HG02884 (cell line): ENCODE data around the gene GNAI3.
"Not testable (repeated sequence)": the region's sequence is repeated elsewhere in the genome, so short reads cannot be mapped to it uniquely, and the experiment has no call there.

ENCODE experiments used
- ATAC-seq: cut with Tn5 transposase; IDR thresholded peaks from one replicate; pipeline ENCODE4 v1.9.1; 2021; ENCODE audit warnings: mild to moderate bottlenecking, moderate library complexity; ENCODE audit not compliant: unreplicated experiment

GNAI3 gene

GRCh38 chr1:109657395-109657794 is 109.0 kb downstream of the GNAI3 start:
- no peak for ATAC-seq

DNA sequence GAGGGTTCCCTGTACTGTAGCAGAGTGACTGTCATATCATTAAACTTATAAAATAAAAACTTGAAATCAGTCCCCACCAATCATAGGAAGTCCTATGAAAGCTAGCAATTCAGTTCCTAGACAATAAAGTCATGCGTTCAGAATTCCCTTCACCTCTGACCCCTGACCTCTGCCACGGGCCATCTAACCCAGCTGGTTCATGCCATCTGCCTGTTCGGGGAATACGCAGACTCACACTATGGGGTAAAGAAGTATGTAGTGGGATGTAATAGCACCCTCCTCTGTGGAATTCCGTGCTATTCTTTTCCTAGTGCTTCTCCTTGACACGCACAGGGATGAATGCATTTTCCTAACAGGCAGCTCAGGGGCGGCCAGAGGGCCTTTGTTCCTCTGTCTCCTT is 109.6 kb downstream of the GNAI3 start:
- ATAC-seq, result no peak

DNA sequence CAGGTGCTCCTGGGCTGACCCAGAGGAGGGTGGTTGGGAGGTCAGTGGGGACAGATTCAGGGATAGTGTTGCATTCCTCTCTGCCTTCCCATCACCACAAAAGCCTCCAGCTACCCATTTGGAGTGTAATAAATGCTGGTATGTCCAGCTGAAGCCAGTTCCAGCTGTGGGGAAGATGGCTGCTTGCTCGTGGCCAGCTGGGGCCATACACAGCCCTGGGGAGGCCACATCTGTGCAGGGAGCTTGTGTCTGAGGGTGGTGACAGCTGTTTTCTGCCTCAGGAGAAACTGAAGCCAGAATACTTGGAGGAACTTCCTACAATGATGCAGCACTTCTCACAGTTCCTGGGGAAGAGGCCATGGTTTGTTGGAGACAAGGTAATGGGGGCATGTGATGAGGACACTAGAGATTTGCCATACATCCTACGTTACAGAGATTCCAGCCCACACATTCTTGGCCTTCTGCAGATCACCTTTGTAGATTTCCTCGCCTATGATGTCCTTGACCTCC is 110.2 kb downstream of the GNAI3 start:
- ATAC-seq, result no peak

DNA sequence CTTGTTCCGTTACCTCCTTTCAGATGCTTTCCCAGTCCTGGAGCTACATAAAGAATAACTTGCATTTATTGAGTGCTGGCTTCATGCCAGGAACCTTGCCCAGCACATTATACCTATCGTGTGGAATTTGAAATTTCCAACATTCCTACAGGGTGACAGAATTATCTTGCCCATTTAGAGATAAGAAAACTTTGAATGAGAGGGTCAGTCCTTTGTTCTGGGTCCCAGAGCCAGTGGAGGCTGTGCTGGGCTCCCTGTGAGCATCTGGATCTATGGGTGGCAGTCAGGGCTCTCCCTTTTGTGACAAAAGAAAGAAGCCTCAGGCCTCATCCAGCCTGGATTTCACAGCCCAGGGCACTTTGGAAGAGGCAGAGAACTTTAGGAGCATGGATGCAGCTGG is 110.7 kb downstream of the GNAI3 start:
- no peak for ATAC-seq

DNA sequence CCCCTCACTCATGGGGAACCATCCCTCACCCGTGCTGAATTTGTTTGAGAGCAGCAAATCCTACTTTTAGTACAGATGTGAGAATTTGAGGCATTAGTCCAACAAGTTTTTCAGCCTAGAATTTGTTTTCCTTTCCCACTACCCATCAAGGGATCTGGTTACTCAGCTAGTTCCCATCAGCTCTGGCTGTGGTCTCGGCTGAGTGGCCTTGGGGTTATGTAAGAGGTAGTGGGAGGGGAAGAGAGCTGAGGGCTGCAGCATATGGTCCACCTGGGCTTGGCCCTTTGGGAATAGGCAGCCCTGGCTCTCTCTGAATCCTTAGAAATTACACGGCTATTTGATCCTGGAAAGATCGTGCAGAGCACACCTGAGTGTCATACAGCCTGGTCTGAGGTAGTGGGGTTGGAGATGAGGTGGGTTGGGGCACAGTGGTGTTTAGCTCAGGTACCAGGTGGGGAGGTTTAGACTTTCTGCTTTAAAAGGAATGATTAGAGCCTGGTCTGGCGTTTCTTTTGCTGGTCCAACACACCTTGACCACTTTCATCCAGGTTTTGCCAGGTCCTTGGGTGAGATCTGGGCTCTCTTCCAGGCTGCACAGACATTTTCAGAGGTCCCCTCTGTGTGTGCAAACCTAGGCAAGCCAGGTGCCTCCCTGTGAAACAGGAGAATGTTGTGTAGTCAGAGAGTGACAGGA is 111.7 kb downstream of the GNAI3 start:
- ATAC-seq, result no peak

DNA sequence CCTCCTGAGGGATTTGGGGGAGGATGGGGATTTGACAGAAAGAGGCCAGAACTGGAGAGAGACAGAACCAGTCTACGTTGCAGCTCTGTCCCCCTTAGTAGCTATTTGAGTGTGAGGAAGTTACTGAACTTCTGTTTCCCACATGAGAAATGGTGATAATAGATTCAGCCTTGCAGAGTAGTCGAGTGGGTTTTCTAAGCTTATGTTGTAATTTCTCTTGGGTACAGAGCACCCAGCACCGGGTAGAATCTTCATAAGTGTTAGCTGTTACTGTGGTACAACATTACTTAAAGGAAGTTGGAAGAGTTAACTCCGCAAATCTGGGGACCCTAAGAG is 112.2 kb downstream of the GNAI3 start:
- not testable (repeated sequence) for ATAC-seq

GRCh38 chr1:109661391-109661790 is 113.0 kb downstream of the GNAI3 start:
- ATAC-seq, result no peak

GRCh38 chr1:109664671-109665070 is 116.3 kb downstream of the GNAI3 start:
- ATAC-seq, result no peak

GRCh38 chr1:109667452-109668122 is 119.2 kb downstream of the GNAI3 start, which contains the start of gene GSTM2:
Gene GSTM2, plus strand, starts transcription at chr1:109668057. Its CDS starts 59 bp downstream, at chr1:109668116.
- peak; percentile 87 for ATAC-seq
